Measurements from ENCODE around the gene CLCNKA.
"Not testable (repeated sequence)": the region's sequence is repeated elsewhere in the genome, so short reads cannot be mapped to it uniquely, and the experiment has no call there.

The CLCNKA gene

DNA sequence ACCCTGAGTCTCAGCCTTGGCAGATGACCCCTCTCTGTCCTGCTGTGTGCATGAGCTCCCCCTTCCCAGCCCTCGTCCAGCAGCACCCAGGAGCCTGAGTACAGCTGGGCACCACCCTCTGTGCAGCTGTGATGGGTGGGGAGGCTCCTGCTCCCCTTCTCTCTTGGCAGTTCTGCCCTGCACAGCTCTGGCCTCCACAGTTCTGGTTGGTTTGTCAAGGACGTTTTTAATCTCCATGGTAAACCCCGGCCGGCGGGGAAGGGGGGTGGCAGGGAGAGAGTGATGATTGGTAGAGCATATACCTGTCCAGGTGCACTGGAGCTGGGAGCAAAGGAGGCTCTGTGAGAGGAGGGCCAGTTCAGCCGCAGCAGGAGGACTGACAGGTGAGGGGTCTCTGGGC is at the start of gene CLCNKA:
Gene CLCNKA (plus strand): TSS at position 356 of the 400 bp plus-strand sequence. CDS start 584 bp downstream, outside the sequence.
- DNase-seq = no peak

DNA sequence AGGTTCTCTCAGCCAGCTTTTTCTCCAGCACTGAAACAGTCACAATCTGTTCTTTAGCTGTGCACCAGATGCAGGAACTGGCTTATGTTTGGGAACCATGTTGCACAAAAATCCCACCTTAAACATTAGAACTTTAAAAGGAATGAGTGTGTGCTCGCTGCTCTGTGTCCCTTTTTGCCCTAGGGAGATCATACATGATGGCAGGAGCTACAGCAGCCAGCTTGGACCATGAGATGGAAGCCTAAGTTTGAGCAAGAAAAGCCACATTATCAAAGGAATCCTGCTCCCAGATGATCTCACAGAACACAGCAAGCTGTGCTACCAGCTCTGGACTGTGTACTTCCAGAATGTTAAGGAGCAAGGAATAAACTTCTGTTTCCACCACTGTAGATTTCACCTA is 49.4 kb upstream of the CLCNKA start:
- no peak for DNase-seq

DNA sequence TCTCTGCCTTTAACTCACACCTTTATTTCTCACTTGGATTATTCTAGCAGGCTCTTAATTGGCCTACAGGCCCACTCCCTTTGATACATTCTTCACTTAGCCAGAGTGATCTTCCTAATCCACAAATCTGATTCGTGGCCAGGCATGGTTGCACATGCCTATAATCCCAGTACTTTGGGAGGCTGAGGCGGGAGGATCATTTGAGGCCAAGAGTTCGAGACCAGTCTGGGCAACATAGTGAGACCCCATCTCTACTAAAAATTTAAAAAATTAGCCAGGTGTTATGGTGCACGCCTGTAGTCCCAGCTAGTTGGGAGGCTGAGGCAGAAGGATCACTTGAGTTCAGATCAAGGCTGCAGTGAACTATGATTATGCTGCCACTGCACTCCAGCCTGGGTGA is 48.1 kb upstream of the CLCNKA start:
- DNase-seq = no peak

DNA sequence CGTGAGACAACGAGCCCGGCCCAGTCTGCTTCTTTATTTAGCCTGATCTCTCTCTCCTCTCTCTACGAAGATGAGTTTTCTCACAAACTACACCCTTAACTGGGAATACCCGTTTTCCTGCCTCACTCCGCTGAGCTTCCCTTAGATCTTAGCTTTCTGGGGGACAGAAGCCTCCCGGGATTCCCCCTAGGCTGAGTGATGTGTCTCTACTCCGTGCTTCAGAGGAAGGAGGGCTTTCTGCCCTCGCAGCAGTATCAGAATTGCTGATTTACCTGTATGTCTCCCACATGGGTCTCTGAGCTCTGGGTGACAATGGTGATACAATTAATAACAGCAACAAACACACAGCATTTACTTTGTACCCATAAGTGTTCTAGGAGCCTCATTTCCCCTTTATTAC is 47.0 kb upstream of the CLCNKA start:
- DNase-seq = no peak

GRCh38 chr1:15975358-15975804 is 46.5 kb upstream of the CLCNKA start:
- peak in 1 of 2 experiments; percentile 35 for DNase-seq

DNA sequence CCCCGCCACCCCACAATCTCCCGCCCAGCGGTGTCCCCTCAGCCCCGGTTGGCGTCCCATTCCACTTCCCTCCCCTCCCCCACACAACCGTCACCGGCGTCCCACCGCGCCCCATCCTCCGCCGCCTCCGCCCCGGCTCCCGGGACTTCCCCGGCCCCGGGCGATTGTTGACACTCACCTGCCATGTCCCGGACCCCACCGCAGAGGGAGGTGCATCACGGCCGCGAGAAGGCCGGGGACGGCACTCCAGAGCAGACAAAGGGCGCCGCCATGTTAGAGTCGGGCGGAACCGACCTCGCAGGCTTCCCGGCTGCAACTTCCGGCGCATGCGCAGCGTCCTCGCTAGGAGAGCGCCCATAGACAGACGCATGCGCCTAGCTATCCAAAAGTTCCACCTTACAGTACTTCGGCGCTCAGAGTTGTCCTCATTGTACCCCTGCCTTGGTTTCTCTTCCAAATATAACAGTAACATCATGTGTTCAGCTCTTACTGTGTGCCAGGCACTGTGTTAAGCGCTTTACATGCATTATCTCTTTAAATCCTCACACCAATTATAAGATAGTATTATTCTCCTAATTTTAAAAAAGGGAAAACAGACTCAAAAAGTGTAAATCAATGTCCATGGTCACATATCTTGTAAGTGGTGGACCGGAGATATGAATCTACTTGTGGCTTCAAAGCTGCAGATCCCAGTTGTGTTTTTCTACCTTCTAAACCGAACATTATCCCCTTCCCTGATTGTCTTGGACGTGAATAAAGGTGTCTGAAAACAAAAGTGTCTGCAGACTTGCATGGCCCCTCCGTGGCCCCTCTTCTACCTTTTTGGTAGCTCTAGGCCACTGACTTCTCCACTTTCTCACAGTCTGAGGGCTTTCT is 45.8 kb upstream of the CLCNKA start, which contains the start of gene ZBTB17:
Gene ZBTB17 (minus strand): TSS at position 297 of the 876 bp plus-strand sequence. CDS start 27,606 bp downstream, outside the sequence.
- DNase-seq = peak; percentile 39 to 85

DNA sequence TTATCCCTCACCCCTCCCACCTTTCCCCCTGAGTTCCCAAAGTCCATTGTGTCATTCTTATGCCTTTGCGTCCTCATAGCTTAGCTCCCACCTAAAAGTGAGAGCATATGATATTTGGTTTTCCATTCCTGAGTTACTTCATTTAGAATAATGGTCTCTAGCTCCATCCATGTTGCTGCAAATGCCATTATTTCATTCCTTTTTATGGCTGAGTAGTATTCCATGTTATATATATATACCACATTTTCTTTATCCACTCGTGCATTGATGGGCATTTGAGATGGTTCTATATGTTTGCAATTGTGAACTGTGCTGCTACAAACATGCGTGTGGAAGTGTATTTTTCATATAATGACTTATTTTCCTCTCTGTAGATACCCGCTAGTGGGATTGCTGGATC is 43.9 kb upstream of the CLCNKA start:
- not testable (repeated sequence) for DNase-seq

- DNase-seq = no peak
Measured at GRCh38 chr1:15981679-15982078, 40.2 kb upstream of the CLCNKA start.

DNA sequence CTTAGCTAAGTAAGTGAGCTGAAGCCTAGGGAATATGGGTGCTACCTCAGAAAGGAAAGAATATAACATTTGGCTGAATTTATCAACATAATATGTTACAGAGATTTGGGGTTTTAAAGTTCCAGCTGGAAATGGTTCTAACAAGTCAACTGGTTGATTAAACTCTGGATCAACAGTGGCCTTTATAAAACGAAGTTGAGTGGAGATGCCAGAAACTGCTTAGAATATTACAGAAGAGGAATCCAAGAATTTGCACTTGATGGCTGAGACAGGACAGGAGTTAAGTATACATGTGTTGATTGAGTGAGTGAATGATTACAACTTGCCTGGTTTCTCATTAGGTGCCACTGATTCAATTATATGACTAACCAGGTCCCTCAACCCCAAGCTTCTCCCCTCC is 38.6 kb upstream of the CLCNKA start:
- DNase-seq = no peak

DNA sequence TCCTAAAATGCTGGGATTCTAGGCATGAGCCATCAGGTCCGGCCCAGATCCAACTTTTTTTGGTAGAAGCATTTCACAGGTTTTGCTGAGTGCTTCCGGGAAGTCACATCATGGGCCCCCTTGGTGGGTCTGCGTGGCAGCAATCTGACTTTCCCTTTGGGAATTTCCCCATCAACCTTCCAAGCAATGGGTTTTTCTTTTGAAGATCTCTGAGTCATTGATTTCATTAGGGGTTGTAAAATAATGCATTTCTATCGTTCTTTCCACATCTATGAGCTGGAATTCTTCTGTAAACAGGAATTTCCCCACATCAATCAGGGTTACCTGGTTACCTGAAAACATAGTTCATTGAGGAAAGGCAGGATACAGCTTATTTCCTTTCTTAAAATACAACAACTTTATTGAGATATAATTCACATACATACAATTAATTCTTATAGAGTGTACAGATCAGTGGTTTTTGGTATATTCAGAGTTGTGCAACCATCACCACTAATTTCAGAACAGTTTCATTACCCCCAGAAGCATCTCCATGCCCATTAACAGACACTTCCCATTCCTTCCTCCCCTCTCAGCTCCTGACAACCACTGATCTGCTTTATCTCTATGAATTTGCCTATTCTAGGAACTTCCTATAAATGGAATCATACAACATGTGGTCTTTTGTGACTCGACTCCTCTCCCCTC is 36.1 kb upstream of the CLCNKA start:
- DNase-seq = no peak

DNA sequence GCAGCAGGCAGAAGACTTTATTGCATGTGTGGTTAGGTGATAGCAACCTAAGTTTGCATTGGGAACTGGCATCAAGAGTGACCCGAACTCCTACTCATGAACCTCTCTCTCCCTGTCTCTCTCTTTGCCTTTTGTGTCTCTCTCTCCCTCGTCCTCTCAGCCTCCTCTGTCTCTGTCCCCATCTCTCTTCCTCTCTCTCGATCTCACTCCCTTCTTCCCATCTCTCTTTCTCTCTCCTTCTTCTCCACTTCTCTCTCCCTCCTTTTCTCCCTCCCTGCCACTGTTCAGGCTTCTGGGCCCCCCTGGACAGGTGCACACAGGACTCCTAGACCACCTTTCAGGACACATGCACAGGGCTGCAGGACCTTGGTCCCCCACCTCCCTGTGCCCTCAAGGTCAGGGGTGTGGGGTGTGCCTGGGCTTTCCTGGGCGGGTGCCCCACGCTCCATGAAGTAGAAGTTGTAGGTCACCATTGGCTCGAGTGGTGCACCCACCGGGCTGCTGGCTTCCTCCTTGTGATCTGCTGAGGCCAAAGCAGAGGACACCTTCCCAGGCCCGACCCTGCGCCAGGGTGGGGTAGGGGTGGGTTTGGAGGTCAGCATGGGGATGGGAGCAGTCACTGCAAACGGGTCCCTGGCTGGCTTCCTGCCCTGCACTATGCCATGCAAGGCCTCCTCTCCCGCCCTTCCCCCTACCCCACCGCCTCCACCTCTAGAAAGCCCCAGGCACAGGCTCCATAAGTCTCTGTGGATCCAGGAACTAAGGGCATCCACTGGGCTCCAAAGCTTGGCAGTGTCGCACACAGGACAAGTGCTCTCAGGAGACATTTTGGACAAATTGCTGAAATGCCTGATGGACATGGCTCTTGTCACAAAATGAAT is 32.7 kb upstream of the CLCNKA start:
- DNase-seq = no peak

DNA sequence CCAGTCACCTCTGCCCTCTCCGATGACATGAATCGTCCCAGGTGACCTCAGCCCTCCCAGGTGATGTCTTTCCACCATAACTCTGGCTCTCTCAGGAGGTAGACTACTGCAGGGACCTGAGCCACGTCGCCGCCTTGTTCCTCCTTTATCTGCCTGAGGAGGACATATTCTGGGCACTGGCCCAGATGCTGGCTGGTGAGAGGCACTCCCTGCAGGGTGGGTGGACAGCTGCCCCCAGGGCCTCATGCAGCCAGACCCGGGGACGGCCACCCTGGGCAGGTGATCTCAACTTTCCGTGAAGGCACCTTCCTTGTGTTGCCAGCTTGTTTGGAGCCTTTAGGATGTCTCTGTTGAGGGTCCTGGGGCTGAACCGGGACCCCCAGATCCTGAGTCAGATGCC is 32.1 kb upstream of the CLCNKA start:
- no peak for DNase-seq

- no peak for DNase-seq
Measured at GRCh38 chr1:15991427-15992186, 30.2 kb upstream of the CLCNKA start.

- no peak for DNase-seq
Measured at GRCh38 chr1:15992187-15992553, 29.7 kb upstream of the CLCNKA start.

DNA sequence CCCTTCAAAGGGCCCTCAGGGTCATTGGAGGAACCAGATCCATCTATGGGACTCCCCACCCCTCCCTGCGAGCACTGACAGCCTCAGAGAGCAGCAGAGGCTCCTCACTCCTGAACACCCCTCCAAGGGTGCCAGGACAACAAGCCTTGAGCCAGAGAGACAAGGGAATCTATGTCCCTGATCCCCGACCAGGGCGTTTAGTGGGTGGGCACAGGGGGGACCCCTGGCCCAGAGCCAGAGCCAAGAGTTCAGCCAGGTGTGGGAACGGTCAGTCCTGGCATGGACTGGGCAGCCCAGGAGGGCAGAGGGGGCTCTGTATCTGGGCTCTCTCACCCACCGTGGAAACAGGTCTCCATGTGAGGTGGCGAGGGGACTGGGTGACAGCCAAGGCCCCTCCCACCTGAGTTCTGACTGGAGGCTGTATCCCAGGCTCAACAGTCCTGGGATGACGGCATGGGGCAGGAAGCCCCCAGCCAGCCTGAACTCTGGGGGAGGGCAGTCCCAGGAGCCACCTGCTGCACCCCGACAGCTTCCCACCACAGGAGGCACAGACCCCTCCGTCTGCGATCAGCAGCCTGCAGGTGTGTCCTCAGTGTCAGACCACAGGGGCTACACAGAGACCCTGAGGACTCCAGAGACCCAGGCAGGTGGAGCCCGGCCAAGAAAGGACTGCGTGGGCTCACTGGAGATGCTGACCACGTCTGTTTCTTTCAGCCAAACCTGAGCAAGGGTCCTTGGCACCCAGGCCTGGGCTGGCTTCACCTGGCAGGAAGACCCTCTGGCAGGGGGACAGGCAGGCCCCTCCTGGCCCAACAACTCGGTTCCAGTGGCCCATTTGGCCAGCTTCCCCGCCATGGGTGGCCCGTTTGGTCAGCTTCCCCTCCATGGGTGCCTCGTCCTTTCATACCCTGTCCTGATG is 29.0 kb upstream of the CLCNKA start:
- no peak for DNase-seq

GRCh38 chr1:15993666-15994065 is 28.2 kb upstream of the CLCNKA start:
- no peak for DNase-seq

DNA sequence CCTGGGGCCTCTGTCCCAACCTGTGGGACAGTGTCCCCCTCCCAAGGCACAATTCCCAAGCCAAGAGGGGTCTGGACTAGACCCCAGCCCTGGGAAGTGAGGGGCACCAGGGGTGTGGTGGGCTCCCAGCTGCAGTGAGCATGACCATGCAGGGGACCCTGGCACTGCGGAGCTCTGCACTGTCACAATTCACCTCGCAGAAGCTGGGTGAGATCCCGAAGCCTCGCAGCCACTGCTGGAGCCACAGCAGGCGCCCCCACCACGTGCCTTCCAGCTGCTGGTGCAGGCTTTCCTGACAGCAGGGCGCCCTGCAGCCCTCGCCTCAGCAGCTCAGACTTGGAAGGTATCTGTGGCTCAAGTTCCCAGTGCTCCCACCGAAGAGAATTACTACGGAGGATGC is 27.8 kb upstream of the CLCNKA start:
- DNase-seq = no peak

DNA sequence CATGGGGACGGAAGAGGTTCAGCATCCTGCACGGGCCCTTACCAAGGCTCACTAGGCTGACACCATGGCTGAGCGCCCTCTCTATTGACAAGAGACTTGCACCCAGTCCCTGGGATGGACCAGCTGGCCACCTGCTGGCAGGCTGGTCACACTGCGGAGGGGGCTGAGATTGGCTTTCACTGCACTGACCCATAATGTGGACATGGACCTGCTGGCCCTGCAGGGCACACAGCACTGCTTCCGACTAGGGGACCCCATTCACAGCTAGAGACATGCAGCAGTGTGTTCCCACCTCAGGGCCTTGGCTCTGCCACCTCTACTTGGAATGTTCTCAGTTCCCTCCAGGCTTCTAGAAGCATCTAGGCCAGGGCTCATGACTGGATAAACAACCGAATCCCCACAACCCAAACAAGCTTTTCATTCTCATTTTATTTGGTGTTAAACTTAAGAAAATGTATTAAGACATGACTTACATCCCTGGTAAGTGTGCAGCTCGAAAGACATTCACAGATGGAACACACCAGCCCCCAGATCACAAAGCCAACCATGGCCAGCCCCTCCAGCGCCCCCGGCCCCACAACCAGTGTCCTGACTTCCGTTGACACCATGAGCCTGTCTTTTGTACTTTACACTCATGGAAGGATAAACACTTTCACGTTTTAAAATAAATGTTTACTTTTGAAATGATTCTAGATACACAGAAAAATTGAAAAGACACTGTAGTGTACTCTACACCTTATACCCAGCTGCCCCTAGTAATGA is 27.1 kb upstream of the CLCNKA start:
- peak in 1 of 2 experiments; percentile 45 for DNase-seq

- no peak for DNase-seq
Measured at GRCh38 chr1:15997076-15997585, 24.7 kb upstream of the CLCNKA start.

DNA sequence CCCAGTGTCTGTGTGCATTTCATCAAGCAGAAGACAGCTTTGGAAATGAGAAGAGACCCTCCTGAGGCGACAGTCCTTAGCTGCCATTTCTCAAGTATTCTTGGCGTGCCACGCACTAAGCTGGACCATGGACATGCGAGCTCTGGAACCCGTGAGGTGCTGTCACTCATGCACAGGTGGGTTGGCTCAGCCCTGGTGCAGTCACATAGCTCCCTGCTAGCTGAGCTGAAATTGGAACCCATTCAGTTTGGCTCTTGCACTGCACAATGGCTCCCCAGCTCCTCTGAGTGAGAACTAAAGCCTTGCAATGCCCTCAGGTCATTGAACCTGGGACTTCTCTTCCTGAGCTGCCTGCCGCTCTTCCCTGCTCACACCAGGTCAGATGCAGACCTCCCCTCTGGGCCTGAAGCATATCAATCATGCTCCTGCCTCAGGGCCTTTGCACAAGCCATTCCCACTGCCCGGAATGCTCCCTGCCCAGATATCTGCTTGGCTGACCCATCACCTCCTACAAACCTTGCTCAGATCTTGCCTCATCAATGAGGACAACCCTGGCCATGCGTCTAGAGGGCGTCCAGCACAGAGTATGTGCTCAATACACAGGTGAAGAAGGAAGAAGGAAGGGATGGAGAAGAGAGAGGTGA is 24.1 kb upstream of the CLCNKA start:
- no peak for DNase-seq

Measured in SW 1271 (cell line).